Loucy (cell line): ENCODE measurements around the gene SCIN.

Source experiments
- EZH2phosphoT487 ChIP-seq: fragments of 200-600 bp; IDR thresholded peaks from 2 replicates; pipeline ENCODE4 v1.6.1; 2018; ENCODE audit warnings: antibody characterized with exemption, mild to moderate bottlenecking, moderate library complexity, borderline replicate concordance
- TF ChIP-seq, protein P1 (sequence below): fragments of 200-600 bp; sonication (generic); conservative IDR thresholded peaks from 2 replicates; pipeline ENCODE4 v1.5.1; 2014; ENCODE audit warnings: mild to moderate bottlenecking, antibody characterized with exemption, low read length

DNA sequence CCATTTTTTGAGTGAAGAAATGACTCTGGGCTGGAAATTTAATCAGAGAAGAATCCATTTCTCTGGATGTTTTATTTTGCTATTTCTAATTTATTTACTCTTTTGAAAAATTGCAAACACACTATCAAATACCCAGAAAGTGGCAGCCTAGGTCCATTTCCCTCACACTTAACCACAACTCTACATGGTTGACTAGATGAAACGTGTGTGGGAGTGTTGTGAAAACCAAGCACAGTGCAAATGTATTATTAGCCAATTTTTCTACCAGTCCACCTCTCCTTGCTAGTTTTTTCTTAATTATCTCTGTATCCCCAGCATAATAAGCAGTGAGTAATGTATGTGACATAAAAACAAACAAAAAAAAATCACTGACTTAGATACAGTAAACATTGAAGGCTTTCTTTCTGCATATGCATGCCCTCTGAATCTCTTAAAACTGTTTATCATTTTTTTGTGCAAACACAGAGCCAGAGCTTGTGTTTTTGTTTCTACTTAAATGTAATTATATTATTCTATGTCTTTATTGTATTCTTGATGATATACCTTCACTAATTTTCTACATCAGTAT lies 30.9 kb downstream of the SCIN start:
- TF ChIP-seq, protein P1, sequence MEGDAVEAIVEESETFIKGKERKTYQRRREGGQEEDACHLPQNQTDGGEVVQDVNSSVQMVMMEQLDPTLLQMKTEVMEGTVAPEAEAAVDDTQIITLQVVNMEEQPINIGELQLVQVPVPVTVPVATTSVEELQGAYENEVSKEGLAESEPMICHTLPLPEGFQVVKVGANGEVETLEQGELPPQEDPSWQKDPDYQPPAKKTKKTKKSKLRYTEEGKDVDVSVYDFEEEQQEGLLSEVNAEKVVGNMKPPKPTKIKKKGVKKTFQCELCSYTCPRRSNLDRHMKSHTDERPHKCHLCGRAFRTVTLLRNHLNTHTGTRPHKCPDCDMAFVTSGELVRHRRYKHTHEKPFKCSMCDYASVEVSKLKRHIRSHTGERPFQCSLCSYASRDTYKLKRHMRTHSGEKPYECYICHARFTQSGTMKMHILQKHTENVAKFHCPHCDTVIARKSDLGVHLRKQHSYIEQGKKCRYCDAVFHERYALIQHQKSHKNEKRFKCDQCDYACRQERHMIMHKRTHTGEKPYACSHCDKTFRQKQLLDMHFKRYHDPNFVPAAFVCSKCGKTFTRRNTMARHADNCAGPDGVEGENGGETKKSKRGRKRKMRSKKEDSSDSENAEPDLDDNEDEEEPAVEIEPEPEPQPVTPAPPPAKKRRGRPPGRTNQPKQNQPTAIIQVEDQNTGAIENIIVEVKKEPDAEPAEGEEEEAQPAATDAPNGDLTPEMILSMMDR: no peak
- no peak for TF ChIP-seq EZH2phosphoT487
